Ovary (tissue), 9 donors: ENCODE results near the gene CREBZF. TPM values are rescaled to one million over a fixed set of nuclear protein-coding genes. Genes with fewer than 3 reads are reported as not detected.

Experiments
- DNase-seq, 5 donors: peaks; one replicate each; pipeline ENCODE4 v3.0.0-alpha.2; 2019 to 2020
- H3K27ac ChIP-seq, 2 donors: fragments of 200-600 bp; one replicate each; pipeline versions ENCODE4 v1.5.1 to v1.8.0; 2019 to 2022
- H3K27me3 ChIP-seq: fragments of 200-600 bp; one replicate; pipeline ENCODE4 v1.8.0; 2022
- H3K36me3 ChIP-seq: fragments of 200-600 bp; sonication (generic); one replicate; pipeline ENCODE4 v1.5.1; 2019
- H3K4me1 ChIP-seq: one replicate; pipeline ENCODE4 v1.8.1; 2013; ENCODE audit warnings: mild to moderate bottlenecking, moderate library complexity; ENCODE audit not compliant: insufficient read depth
- H3K4me3 ChIP-seq: fragments of 200-600 bp; sonication (generic); one replicate; pipeline ENCODE4 v1.5.1; 2017
- H3K9me3 ChIP-seq, 2 donors: fragments of 200-600 bp in 1 of 2; sonication (generic) in 1 of 2; one replicate each; pipeline versions ENCODE4 v1.5.1 to v1.8.1; 2013 to 2019; ENCODE audit warnings: mild to moderate bottlenecking in 1 of 2, moderate library complexity in 1 of 2
- EP300 ChIP-seq: sonication (generic); formaldehyde crosslinking; IDR thresholded peaks from one replicate; pipeline ENCODE4 v1.6.1; 2017; ENCODE audit warnings: antibody characterized with exemption
- POLR2A ChIP-seq: fragments of 450-650 bp; IDR thresholded peaks from one replicate; pipeline ENCODE4 v1.6.1; 2017; ENCODE audit warnings: antibody characterized with exemption, mild to moderate bottlenecking, moderate library complexity
- whole genome bisulfite sequencing, 3 donors: extraction: QIAGEN DNeasy Blood & Tissue Kit in 1 of 3; methylation state at CpG; one replicate each; pipeline versions ENCODE4 v1.1.5 to v1.1.7; 2013 to 2017; 5-methylcytosine and 5-hydroxymethylcytosine counted together
- intact Hi-C, 4 donors: fragments of 100-400 bp; cut with DNase I; formaldehyde crosslinking; loops; one replicate each; pipeline versions ENCODE4 v1.11.0 to v1.15.1; 2022 to 2023
- polyA plus RNA-seq, 2 donors: library from polyadenylated mRNA; stranded (reverse); fragments of 200-250 nt in 1 of 2; fragments of 350-450 nt in 1 of 2; fragmentation: Illumina TruSeq in 1 of 2; extraction: RNeasy Lipid Tissue Mini Kit (QIAGEN cat#74804) in 1 of 2; gene quantifications; one replicate each; pipeline ENCODE4 v1.2.3, GENCODE V29; 2013 to 2014
- total RNA-seq, 7 donors: library from RNA; depleted of rRNA in 2 of 7; stranded (reverse); fragments of >200 nt in 2 of 7; fragmentation: NEBNext Ultra II Directional in 3 of 7; extraction: Animal tissue kit (Norgen Biotek cat#: 25700) in 3 of 7; gene quantifications; one replicate each; pipeline versions ENCODE4 v1.1.0 to v1.2.4, GENCODE V29; 2016 to 2023
- TF ChIP-seq, protein P1 (sequence below), 3 donors: fragments of 450-650 bp in 2 of 3; fragments of 200-600 bp in 1 of 3; IDR thresholded peaks; one replicate each; pipeline versions ENCODE4 v1.5.1 to v1.8.0; 2016 to 2022; ENCODE audit warnings: antibody characterized with exemption in 3 of 3, mild to moderate bottlenecking in 1 of 3
- donor health status: DM: no; HTN: no; CAD: no; lungs with moderate emphysema.
- donor health status: DM: no; HTN: no; CAD: no.
- donor health status: Bipolar disorder and iron deficiency.
- donor health status: DM: yes; HTN: yes; CAD: no.
- donor health status: DM: no; HTN: no; CAD: no.
- donor health status: DM: yes; HTN: yes; CAD: no.

Gene CREBZF
- total and polyA plus RNA-seq, 9 donors = 36.4 to 80.8 (median 53.6) TPM

DNA sequence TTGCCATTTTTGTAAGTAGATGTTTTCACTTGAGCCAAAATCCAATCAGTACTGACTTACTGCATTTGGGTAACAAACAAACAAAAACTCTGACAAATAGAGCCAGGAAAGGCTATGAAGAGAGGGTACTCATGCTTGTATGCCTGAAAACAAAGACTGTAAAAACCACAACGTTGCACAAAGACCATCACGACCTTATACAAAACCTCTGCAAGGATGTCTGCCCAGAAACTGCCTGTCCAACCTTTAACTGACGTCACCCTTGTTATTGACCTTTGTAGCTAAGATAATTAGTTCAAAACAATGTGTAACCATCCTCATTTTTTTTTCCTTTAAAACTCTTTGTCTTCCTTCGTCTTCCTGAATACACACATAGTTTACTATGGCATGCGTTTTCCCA, 804 bp upstream of the CREBZF start:
- Histone ChIP-seq H3K36me3 (no peaks in the 10 kb centered on the region), H3K4me1 (peaks cover 2% of the 10 kb centered on the region), H3K27ac (peak overlapping the region in 1 of 2 donors; percentile 98), H3K27me3 (no peaks in the 10 kb centered on the region), H3K9me3 (no peaks in the 10 kb centered on the region), H3K4me3 (no peak overlapping the region)
- TF ChIP-seq, protein P1, sequence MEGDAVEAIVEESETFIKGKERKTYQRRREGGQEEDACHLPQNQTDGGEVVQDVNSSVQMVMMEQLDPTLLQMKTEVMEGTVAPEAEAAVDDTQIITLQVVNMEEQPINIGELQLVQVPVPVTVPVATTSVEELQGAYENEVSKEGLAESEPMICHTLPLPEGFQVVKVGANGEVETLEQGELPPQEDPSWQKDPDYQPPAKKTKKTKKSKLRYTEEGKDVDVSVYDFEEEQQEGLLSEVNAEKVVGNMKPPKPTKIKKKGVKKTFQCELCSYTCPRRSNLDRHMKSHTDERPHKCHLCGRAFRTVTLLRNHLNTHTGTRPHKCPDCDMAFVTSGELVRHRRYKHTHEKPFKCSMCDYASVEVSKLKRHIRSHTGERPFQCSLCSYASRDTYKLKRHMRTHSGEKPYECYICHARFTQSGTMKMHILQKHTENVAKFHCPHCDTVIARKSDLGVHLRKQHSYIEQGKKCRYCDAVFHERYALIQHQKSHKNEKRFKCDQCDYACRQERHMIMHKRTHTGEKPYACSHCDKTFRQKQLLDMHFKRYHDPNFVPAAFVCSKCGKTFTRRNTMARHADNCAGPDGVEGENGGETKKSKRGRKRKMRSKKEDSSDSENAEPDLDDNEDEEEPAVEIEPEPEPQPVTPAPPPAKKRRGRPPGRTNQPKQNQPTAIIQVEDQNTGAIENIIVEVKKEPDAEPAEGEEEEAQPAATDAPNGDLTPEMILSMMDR (IDR thresholded peaks at IDR 0.05) = no peak
- no peak for TF ChIP-seq POLR2A
- TF ChIP-seq EP300 = no peak
- 14 to 28% (median 15%) methylated on average over 5 of the region's 5 CpGs for WGBS, 3 donors
- DNase-seq = no peak
- intact Hi-C loops = no loop called here

DNA sequence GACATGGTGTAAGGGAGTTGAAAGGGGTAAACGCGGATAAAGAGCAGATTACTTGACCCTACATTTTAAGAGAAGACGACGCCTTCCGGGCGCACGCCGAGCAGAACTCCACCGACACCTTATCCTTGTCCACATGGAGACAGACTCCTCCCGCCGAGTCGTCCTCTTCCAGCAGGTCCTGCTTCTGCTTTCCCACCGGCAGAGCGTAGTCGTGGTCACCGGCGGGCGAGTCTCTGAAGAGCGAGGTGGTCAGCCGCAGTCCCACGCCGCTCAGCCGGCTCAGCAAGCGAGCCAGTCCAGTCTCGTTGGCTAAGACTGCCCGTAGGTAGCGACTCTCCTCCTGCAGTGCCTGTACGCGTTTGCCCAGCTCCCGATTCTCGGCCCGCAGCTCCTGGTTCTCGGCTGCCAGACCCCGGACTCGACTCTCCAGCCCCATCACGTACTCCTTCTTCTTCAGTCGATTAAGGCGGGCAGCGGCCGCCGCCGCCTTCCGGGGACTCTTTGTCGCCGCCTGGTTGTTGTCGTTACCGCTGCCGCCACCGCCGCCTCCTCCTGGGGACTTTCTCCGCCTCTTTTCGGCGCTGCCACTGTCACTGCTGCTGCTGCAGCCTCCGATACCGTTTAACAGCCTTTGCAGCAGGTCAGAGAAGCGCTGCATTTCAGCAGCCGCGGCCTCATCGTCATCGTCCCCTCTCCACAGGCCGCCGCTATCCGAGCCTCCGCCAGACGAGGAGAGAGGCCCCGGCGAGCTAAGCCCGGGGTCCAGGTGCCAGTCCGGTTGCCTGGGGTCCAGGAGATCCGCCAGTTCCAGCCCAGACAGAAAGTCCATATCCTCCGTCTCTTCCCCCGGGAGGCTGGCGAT, 945 bp downstream of the CREBZF start:
- peak; percentile 58 to 77 (median 73) for DNase-seq
- 0 to 1% (median 0%) methylated on average over 70 to 73 of the region's 73 CpGs for WGBS, 3 donors
- H3K9me3 ChIP-seq = no peaks in the 10 kb centered on the region
- H3K36me3 ChIP-seq = no peaks in the 10 kb centered on the region
- intact Hi-C loops = loop anchor here in 1 of 4 donors (5.0 kb wide), 1 partner anchor 37 kb away; the partner anchor contains the start of genes DLG2 and TMEM126B
- H3K27ac ChIP-seq = peak overlapping the region; percentile 76 to 98
- H3K27me3 ChIP-seq = no peaks in the 10 kb centered on the region
- peaks cover 2% of the 10 kb centered on the region for H3K4me1 ChIP-seq
- TF ChIP-seq EP300 (no peak), POLR2A (no peak)
- TF ChIP-seq, protein P1 (IDR thresholded peaks at IDR 0.05) = peak; percentile 36 to 58 (median 41)
- H3K4me3 ChIP-seq = peak overlapping the region; percentile 68

DNA sequence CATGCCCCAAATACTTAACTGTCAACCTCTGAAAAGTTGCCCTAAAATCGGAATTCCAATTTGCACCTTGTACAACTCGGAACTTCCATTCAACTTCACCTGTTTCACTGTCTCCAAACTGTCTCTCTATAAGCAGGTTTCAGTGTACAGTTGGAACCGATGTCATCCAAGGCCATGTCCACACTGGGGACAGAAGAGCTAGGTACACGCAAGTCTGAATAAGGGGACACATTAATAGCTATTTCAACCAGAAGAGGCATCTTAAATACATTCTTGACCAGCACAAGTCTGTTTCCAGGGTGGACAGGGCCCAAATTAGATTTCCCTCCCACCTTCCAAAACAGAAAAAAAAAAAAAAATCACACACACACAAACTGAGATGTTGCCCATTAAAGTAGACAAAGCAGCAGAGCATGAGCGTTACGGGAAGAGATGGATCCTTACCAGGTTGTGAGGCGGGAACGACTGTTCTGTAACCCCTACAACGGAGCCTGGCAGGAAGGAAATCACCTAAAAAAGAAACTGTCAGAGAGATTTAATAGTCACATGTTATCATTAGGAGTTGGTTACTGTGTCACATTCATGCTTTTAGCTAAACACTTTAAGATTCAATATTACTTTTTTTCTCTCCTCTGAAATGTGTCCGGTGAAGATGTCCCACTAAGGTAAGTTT, 1.7 kb downstream of the CREBZF start:
- peak overlapping the region in 1 of 2 donors; percentile 98 for H3K27ac ChIP-seq
- WGBS, 3 donors = 1 to 2% (median 1%) methylated on average over 10 of the region's 10 CpGs
- no peak for DNase-seq
- intact Hi-C loops = loop anchor here in 1 of 4 donors (5.0 kb wide), 1 partner anchor 36 kb away; the partner anchor contains the start of genes DLG2 and TMEM126B
- TF ChIP-seq, protein P1 (IDR thresholded peaks at IDR 0.05) = no peak
- TF ChIP-seq POLR2A (no peak), EP300 (no peak)
- peak overlapping the region; percentile 68 for H3K4me3 ChIP-seq
- H3K27me3 ChIP-seq = no peaks in the 10 kb centered on the region
- H3K36me3 ChIP-seq = no peaks in the 10 kb centered on the region
- peaks cover 2% of the 10 kb centered on the region for H3K4me1 ChIP-seq
- H3K9me3 ChIP-seq = no peaks in the 10 kb centered on the region

DNA sequence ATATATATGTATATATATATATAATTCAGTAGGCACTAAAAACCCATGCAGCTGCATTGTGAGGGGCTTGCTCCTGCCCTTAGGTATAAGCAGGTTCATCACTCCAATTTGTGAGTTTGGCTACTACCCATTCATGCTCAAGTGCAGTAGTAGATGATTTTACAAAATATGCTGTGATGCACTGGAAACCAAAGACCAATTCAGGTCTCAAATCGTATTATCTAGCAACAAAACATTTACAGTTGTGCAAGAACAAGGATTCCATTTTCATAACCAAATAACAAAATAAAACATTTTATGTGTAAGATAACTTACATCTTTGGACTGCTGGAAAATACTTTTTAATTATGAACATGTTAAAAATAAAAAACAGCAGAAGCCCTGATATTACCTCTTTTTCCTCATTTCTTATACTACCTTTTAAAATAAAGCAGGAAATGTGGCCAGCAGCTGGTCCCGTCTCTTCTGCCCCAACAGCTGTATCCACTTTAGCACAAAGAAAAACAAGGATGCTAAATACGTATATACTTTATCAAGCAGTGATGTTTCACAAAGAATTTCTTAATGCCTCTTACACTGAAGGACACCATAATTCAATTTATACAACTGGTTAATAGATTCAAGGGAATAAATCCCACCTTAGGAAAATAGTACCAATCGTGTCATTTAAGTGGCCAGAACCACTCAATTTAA, 2.8 kb downstream of the CREBZF start:
- Histone ChIP-seq H3K36me3 (no peaks in the 10 kb centered on the region), H3K4me3 (peak overlapping the region; percentile 68), H3K27me3 (no peaks in the 10 kb centered on the region), H3K27ac (no peak overlapping the region), H3K4me1 (peaks cover 2% of the 10 kb centered on the region), H3K9me3 (no peaks in the 10 kb centered on the region)
- DNase-seq = no peak
- TF ChIP-seq EP300 (no peak), POLR2A (no peak)
- TF ChIP-seq, protein P1 (IDR thresholded peaks at IDR 0.05) = no peak
- intact Hi-C loops = loop anchor here in 1 of 4 donors (5.0 kb wide), 1 partner anchor 35 kb away; the partner anchor contains the start of genes DLG2 and TMEM126B
- WGBS, 3 donors = 2% methylated on average over 4 of the region's 4 CpGs
